Measurements from ENCODE around the gene MR1.

The MR1 gene

DNA sequence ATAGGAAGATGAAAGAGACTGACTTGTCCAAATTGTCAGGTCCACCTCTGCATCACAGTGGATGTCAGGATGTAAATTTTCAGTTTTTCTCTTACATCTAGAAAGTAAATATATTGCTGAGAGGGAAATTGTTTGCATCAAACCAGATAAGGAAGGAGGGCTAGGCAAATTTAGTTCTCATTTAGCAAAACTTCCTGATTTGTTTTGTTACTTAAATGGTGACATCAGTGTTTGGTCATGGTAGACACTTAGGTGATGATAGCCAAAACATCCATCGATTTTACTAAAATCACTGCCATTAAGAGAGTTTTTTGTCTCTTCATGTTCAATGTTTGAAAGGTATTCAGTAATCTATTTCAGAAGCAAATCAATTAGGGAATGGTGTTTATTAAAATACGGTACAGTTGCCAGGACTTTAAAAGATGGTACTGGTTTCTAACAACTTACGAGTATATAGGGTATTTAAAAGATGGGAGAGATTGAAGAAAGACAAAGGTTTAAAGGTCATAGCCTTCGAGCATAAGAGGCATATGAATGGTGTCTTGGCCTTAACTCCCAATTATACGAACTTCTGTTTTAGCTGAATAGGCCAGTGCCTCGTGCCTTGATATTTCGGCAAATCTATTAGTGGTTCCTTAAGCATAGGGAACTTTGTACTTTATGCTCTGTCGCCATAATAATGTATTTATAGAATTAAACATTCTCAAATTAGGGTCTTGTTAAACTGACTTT, 57.7 kb downstream of the MR1 start:
- no peak for DNase-seq (ENCODE audit: low spot score)

DNA sequence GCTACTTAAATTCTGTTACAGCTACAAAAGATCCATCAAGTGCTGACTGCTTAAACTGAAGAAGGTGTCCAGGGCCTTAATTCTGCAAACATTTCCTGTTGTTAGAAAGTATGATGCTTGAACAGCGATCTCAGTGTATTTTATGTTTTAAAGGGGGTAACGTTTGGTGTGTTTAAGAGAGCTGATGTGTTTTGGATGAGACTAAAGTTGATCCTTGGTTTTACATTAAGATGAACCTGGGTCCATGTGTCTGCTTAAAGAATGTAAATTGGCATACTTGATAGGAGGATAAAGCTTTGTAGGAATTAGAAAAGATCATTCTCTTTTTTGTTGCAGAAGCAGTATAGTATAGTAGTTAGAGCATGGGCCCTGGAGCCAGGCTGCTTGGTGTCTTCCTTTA, 58.3 kb downstream of the MR1 start:
- DNase-seq (ENCODE audit: low spot score): no peak

DNA sequence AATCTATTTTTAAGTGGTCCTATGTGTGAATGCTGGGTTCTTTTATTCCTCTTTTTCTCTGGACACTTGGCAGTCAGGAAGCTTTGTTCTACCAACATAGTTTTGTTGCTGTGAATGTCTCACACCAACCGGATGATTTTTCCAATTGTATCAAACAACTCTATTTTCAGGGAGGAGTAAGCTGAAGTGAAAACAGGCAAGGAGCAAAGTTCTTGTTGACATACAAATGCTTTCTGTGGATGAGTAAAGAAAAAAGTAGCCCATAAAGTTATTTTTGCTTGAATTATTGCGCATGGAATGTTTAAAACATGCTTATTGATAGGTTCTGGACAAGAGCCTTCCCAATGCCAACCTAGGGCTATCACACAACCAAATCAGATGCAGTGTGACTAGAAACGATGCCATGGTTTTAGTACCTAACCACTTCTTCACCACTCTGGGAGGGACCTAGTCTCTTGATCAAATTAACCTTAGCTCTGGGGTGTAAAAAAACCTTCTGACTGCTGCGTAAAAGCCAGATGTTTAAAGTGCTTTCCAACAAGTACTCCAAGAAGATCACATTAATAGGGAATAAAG, 59.2 kb downstream of the MR1 start:
- no peak for DNase-seq (ENCODE audit: low spot score)

DNA sequence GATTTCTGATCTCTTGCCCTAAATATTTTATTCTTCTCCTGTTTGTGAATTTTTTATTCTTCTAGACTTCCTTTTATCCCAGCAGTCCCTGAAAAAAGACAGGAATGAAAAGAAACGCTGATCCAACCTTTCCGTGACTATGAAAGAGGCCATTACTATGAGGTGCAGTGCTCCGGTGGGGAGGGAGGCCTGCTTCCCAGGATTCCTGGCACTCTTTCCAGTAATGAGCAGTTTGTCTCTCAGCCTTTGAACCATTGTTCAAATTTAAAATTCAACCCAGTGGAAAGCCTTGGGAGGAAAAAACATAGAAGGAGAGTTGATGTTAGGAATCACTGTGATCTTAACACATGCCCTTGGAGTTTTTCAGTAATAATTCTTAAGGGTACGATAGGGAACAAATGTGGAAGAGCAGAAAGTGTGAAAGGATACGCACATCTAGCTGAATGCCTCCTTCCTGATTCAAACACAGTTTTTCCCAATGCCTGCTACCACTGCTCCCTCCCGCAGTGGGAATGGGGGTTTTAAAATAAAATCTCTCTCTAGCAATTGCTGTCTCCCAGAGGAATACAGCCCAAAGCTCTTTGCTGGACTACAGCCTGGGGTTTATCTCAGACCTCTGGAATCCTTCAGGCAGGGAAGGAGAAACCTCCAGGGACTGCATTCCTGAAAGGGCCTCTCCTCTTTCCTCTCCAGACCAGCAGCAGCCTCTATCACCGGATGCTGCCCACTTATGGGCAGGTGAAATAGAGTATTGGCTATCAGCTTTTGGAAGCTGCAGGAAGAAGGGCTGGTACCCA, 60.8 kb downstream of the MR1 start:
- no peak for DNase-seq (ENCODE audit: low spot score)

DNA sequence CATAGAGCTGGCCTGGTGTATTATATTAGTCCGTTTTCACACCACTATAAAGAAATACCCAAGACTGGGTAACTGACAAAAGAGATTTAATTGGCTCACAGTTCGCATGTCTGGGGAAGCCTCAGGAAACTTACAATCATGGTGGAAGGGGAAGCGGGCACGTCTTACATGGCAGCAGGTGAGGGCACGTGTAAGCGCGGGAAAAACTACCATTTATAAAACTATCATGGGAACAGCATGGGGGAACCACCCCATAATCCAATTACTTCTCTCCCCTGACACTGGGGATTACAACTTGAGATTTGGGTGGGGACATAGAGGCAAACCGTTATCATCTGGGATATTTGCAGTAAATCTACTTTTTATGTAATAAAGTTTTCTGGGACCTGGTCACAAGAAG, 61.5 kb downstream of the MR1 start:
- no peak for DNase-seq (ENCODE audit: low spot score)

DNA sequence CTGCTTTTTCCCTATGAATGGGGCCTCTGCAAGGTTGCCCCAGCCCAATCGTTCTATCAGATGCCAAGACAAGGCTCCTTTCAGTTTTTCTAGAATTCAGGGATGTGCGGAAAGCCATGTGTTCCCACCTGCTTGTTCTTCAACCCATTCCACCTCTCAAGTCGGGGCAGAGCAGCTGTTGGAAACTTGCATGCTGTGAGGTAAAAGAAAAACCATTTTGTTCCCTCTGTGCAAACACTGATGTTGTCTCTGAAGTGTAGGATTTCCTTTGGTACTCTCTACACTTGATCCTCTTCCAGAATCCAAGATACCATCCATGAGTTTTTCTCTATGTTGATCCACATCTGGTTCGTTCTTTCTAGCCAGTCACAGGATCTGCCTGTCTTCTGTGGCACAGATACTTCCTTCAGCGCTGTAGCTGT, 62.0 kb downstream of the MR1 start:
- DNase-seq (ENCODE audit: low spot score): no peak

DNA sequence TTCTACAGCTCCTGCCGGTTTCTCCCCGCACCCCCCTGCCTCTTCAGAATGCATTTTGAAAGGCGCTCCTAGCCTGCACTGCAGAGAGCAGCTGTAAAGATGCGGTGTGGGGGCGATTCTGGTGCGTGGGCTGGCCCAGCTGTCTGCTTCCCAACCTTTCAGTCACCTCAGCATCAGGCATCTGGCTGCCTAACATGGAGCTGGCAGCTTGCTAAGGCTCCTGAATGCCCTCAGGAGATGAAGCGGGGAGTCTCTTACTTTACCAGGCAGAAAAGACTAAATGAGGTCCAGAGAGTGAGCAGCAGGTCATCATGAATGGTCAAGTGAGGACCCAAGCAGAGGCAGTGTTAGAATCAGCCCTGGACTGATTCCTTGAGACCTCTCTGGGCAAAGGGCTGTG, 63.5 kb downstream of the MR1 start:
- no peak for DNase-seq (ENCODE audit: low spot score)

DNA sequence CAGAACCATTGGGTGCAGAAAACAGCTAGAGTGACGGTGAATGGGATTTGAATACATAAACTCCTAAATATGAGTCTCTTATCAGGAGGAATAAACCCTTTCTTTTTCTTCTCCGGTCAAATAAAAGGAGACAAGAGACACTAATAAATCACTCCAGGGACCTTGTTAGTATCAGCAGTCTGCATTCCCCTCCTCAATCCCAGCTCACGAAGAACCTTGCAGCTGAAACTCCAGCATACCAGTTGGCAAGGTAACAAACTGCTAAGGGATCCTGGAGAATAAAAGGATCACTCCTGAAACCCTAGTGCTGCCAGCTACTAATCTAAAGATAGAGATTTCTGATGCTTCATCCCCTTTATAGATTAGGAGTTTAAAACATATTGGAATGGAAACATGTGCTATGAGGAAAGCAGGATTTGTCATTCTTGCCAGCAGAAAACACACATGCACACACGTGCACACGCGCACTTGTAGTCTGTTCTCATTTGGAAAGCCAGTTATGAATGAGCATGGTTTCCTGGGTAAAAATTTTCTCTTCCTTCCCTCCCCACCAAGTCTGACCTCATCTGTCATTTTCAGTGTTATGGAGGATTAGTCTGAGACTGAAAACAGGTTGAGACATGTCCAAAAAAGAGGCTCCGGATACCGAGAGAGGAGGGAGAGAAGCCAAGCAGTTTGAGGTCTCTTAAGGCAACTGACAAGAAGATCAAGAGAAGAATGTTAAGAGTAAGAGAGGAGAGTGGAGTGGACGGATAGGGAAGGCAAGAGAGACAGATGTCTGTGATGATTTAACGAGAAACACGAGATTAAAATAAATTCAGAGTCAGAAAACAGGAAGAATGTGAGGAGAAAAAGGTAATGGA, 65.6 kb downstream of the MR1 start:
- no peak for DNase-seq (ENCODE audit: low spot score)

DNA sequence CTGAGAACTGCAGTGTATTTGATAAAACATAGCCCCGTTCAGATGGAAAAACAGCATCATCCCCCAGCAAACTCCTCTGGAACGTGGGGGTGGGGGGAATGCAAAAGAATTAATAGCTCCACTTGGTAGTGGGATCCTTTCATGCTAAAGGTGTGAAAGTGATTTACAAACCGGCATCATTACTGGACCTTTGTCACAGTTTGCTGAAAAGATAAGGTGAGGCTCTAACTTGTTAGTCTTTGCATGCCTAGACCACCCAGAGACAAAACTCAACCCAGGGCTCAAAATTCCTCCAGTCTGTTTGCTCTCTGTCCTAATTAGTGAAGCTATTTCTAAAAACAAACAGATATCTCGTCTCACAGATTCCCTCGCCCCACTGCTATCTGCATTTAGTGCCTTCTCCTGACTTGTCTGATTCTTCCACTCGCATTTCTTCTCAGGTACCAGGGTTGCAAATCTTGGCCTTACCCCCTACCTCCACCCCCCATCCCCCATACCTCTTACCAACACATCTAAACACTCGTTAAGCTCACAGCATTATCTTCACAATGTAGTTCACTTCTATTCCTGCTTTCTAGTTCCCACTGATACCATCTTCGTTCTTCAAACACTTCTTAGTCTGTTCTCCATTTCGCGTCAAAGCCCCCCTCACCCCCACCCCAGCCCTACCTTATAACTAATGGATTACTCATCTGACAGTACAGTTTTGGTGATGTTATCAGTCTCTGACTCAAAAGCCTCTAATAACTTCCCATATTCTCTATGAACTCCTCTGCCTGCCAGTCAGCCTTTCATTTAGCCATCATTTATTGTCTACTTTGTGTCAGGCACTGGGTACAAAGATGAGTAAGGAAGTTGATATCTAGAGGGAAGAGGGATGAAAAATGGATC, 66.5 kb downstream of the MR1 start:
- DNase-seq (ENCODE audit: low spot score): no peak

DNA sequence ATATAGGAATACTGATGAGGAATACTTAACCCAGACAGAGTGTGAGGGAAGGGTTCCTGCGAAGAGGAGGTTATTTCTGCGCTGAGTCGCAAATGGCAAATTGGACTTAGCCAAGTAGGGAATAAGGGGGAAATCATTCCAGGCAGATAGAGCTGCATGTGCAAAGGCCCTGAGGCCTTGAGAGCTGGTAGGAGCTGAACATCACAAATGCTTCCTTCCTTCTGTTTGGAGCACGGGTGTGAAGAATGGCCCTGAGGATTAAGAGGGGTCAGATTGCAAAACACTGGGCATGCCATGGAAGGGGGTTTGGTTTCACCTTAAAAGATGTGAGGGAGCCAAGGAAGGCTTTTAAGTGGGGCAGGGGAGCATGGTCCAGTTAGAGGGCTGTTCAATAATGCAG, 67.2 kb downstream of the MR1 start:
- DNase-seq (ENCODE audit: low spot score): no peak

DNA sequence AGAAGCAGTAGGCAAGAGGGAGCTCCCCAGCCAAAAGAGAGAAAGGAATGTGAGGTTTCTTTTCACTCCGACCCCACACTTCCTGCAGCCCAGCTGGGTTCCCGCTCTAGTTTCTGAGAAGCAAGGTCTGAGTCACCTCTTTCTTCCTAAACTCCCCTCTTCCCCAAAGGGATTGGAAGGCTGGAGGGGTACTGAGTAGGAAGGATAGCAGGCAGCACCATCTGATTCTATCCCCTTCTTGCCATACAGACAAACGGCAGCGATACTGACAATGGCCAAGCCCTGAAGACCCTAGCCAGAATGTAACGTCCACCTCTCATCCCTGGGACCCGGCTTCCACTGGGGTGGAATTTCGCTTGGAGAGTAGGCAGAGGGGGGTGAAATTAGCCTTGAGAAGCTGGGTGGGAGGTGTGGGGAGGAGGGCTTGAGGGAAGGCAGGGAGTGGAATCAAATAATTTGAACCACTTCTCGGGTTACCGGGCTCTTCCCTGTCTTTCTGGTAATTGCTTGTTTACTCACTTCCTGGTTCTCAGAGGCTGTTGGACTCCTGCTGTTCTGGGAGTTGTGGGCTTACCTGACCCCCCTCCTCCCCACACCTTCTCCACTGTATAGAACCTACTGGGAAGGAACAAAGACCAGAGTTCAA, 67.9 kb downstream of the MR1 start:
- DNase-seq (ENCODE audit: low spot score): peak; percentile 50

DNA sequence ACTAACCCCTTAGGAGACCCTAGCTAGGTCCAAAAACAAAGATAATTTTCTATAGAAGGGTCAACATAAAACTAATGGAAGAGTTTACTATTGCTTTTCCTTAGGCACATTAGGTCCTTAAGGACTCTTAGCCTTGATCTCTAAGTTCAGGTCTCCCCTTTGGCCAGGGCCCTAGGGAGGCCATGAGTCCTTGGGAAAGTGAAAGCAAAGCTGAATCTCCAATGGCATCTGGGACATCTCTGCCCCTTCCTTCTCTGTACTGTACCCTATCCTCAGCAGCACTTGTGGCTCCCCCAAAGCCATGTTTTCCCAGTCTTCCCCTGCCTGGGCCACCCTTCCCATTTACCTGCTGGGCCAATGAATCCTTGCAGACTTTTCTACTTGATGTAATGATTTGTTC, 69.1 kb downstream of the MR1 start:
- DNase-seq (ENCODE audit: low spot score): no peak

DNA sequence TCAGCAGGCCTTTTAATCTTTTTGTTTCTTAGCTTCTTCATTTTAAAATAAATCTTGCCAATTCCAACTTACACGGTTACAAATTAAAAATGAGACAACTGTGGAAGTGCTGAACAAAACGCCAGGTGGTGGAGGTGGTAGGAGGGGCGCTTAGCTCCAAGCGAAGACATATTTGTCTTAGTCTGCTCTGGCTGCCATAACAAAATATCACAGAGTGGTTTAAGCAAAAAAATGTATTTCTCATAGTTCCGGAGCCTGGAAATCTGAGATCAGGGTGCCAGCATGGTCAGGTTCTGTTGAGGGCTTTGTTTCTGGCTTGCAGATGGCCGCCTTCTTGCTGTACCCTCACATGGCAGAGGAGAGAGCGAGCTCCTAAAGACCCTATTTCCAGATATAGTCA, 69.6 kb downstream of the MR1 start:
- no peak for DNase-seq (ENCODE audit: low spot score)

DNA sequence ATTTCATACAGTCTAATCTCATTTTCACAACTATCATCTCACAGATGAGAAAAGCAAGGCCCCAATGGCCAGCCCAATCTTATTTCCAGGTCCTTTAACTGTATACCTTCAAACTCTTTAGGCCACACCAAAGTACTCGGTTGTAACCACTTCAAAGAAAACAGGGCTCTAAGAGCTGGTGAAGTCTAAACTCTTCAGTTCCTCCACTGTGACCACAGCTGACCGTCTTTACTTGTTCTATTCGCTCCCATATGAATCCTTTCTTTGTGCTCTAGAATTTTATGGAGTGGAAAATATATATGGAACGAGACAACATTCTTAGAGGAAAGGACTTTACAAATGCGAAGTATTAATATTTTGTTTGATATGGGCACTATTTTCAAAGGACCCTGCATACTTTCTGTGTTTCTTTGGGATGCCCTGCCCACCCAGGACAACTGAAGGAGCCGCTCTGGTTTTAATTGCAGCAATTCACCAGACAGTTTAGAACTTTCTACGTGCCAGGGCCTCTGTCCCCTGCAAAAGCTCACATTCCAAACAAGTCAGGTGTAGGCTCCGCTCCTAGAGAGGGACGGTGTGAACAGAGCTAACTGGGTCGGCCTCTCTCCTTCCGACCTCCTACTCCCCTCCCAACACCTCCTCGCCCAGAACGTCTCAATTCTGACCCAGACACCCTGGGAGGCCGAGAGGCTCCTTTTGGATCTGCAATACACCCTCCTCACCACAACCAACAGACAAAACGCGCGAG, 70.4 kb downstream of the MR1 start:
- no peak for DNase-seq (ENCODE audit: low spot score)

DNA sequence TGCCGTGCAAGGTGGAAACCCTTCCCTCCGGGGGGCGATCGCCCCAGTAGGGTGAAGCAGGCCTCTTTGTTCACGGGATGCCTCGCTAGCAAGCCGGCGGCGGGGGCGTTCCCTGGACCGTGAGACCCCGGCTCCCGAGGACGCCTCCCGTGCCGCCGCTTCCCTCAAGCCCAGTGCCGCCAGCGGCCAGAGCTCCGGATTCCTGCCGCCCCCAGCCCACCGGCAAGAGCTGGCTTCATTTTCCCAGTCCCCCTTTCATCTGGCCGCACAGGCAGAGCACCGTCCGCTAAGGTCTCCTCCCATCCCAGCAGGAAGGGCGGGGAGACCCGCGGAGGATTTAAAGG, 71.0 kb downstream of the MR1 start:
- no peak for DNase-seq (ENCODE audit: low spot score)

DNA sequence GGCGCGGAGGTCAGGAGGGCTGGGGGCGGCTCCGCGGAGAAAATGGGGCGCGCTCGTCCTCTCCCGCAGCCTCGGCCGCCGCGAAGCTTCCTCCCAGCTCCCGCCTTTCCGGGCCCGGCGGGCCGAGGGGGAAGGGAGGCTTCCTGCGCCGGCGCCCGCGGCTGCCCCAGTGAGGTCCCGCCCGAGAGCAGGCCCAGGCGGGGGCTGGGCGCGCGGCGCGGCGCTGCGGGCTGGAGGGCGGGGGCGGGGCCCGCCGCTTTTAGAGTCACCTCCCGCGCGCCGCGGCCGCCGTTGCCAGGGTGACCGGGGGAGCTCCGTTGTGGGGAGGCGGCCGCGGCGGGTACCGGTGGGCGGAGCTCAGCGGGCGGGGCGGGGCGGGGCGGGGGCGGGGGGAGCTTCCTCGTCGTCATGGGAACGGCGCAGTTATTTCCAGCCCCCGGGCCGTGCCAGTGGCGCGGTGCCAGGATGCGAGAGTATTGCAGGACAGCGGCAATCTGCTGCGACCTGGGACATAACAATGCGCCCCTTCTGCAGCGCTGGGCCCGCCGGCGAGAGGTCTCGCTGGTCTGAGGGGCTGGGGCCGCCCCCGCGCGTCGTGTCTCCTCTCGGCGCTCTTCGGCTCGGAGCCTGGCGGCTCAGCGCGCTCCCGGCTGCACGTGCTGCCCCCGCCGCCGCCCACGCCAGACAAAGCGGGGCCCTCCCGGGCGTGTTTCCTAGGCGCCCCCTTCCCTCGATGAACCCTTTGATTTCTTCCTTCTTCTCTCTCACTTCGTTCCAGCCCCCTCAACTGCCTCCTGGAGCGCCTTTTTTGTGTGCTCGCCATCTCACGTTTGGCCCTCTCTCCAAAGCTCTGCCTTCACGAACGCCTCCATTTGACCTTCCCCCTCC, 71.6 kb downstream of the MR1 start:
- DNase-seq (ENCODE audit: low spot score): peak; percentile 94

DNA sequence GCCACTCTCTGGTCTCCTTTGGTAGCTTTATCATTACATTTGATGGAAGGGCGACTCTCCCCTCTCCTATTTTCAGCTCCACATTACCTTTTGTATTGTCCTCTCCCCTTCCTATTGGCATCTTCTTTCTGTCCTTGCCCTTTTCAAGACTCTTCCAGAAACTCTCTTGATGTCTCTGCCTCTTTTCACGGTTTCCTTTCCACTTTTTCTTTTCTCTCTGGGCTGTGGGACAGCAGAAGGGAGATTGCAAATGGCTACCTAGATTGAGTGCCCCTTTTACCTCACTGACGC, 72.2 kb downstream of the MR1 start:
- no peak for DNase-seq (ENCODE audit: low spot score)

DNA sequence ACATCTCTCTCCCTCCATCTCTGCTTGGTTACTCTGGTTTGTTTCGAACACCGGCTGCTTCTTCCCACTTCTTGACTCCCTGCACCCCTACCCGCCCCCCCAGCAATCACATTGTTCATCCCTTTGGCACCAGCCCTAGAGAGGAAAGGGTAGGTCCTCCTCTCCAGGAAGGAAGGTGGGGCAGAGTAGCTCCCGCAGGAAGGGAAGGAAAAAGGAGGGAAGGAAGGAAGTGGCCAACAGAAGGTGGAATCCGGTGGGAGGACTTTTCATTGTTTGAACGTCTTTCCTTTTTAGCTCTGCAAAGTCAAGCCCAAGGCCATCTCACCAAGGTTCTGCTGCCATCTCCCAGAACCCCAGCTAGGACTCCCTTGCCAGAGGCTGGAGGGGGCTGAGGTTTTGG, 72.7 kb downstream of the MR1 start:
- DNase-seq (ENCODE audit: low spot score): no peak

DNA sequence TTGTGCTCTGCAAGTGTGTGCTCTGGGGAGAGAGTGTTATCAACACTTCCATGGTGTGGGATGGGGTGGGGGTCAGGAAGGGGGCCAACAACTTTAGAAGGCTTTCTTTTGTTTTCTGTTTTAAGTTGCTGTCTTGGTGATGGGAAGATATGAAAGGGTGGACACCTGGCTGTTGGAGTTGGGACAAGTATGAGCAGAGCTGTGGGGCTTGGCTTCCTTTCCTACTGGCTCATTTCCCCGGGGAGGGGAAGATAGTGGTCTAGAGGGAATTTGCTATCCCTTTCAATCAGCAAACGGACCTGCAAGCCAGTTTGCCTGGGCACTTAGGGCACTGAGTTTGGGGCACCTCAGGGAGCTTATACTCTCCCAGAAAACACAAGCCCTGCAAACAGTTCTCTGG, 73.9 kb downstream of the MR1 start:
- no peak for DNase-seq (ENCODE audit: low spot score)

Data from iPS-NIHi11 (cell line).